ENCODE data around the gene NUP62. TPM values are rescaled to one million over a fixed set of nuclear protein-coding genes. Genes with fewer than 3 reads are reported as not detected.
"Not testable (repeated sequence)": the region's sequence is repeated elsewhere in the genome, so short reads cannot be mapped to it uniquely, and the experiment has no call there.

Gene NUP62
- total and polyA plus RNA-seq, 8 donors, result 11.4 to 26.4 (median 17.4) TPM

DNA sequence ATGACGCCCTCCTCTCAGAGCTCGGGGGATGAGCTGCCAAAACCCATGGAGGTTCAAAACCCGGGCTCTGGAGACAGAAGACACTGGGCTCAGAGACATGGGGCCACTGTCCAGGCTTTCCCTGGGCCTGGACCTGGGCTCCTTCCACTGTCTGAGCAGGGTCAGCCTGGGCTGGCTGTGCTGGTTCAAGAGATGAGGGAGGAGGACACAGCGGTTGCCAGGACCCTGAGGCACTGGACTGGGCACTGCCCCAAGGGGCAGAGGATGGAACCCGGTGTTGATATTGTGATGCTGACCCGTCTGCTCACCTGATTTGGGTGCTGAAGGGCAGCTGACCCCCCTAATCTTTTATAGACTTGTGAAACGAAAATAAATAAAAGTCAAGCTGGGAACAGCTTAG lies 45.7 kb upstream of the NUP62 start:
- FAIRE-seq, result no peak

DNA sequence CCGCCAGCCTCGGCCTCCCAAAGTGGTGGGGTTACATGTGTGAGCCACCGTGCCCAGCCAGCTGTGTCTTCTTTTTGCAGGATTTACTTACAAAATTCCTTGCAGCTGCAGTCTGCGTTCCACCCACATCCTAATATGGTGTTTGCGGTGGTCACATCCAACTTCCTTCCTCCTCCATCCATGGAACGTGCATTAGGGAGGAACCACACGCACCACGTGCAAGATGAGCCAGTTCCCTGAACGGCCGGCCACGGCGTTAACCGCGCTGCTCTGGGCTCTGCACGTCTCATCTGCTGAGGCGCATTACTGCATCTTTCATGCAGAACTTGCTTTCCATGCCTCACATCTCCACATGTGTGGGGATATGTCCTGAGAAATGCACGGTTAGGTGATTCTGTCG lies 44.7 kb upstream of the NUP62 start:
- TF ChIP-seq, protein P1, sequence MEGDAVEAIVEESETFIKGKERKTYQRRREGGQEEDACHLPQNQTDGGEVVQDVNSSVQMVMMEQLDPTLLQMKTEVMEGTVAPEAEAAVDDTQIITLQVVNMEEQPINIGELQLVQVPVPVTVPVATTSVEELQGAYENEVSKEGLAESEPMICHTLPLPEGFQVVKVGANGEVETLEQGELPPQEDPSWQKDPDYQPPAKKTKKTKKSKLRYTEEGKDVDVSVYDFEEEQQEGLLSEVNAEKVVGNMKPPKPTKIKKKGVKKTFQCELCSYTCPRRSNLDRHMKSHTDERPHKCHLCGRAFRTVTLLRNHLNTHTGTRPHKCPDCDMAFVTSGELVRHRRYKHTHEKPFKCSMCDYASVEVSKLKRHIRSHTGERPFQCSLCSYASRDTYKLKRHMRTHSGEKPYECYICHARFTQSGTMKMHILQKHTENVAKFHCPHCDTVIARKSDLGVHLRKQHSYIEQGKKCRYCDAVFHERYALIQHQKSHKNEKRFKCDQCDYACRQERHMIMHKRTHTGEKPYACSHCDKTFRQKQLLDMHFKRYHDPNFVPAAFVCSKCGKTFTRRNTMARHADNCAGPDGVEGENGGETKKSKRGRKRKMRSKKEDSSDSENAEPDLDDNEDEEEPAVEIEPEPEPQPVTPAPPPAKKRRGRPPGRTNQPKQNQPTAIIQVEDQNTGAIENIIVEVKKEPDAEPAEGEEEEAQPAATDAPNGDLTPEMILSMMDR (IDR thresholded peaks at IDR 0.05), result no peak
- H3K36me3 ChIP-seq, result peaks cover 0 to 10% (median 0%) of the 10 kb centered on the region in 3 donors
- WGBS, 2 donors, result 88 to 94% methylated on average over 18 of the region's 18 CpGs
- FAIRE-seq (no peak), DNase-seq (no peak), ATAC-seq (no peak)
- no peak overlapping the region for H3K4me3 ChIP-seq
- no peaks in the 10 kb centered on the region for H3K27me3 ChIP-seq
- H3K9me3 ChIP-seq, result no peaks in the 10 kb centered on the region
- H3K27ac ChIP-seq, result no peak overlapping the region
- intact Hi-C loops (cut with DNase I), result no loop called here
- peaks cover 0 to 8% (median 0%) of the 10 kb centered on the region in 3 donors for H3K4me1 ChIP-seq

More for the DNA sequence above, 45.7 kb upstream of the NUP62 start:
- Histone ChIP-seq H3K4me3 (no peak overlapping the region), H3K27me3 (no peaks in the 10 kb centered on the region), H3K4me1 (peaks cover 0 to 8% (median 0%) of the 10 kb centered on the region in 3 donors), H3K9me3 (no peaks in the 10 kb centered on the region), H3K36me3 (peaks cover 0 to 10% (median 0%) of the 10 kb centered on the region in 3 donors), H3K27ac (no peak overlapping the region)
- no peak for DNase-seq
- ATAC-seq, result no peak
- 85 to 92% methylated on average over 7 of the region's 7 CpGs for WGBS, 2 donors
- TF ChIP-seq, protein P1 (IDR thresholded peaks at IDR 0.05), result no peak
- intact Hi-C loops (cut with DNase I), result no loop called here

DNA sequence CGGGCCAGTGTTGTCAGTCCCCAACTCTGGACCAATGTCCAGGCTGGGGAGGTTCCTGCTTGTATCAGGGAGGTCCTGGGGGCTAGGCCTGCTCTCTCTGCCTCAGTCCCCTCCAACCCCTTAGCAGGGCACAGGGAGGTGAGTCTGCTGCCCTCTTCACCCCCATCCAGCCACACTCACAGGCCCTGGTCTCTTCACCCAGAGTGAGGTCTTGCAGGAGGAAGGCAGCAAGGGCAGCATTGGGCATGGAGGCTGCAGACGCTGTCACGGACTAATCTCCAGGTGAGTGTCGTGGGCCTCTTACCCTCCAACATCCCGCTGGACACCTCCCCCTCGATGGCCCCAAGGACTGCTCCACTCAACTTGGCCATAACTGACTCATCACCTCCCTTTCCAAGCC lies 43.5 kb upstream of the NUP62 start:
- FAIRE-seq (no peak), DNase-seq (no peak), ATAC-seq (no peak)
- TF ChIP-seq, protein P1 (IDR thresholded peaks at IDR 0.05), result no peak
- intact Hi-C loops (cut with DNase I), result no loop called here
- Histone ChIP-seq H3K4me3 (no peak overlapping the region), H3K9me3 (no peaks in the 10 kb centered on the region), H3K4me1 (peaks cover 0 to 8% (median 0%) of the 10 kb centered on the region in 3 donors), H3K36me3 (peaks cover 0 to 4% (median 0%) of the 10 kb centered on the region in 3 donors), H3K27ac (no peak overlapping the region), H3K27me3 (no peaks in the 10 kb centered on the region)
- WGBS, 2 donors, result 79 to 84% methylated on average over 6 of the region's 6 CpGs

DNA sequence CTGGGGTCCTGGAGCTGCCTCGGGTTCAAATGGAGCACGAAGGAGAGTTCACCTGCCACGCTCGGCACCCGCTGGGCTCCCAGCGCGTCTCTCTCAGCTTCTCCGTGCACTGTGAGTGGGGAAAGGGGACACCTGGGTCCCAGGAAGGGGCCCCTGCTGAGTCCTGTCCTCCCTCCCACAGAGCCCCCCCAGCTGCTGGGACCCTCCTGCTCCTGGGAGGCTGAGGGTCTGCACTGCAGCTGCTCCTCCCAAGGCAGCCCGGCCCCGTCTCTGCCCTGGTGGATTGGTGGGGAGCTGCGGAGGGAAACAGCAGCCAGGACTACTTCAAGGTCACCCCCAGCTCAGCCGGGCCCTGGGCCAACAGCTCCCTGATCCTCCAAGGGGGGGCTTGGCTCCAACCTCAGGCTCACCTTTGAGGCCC lies 42.7 kb upstream of the NUP62 start:
- no peaks in the 10 kb centered on the region for H3K27me3 ChIP-seq
- H3K9me3 ChIP-seq, result no peaks in the 10 kb centered on the region
- TF ChIP-seq, protein P1 (IDR thresholded peaks at IDR 0.05), result no peak
- 8 to 21% methylated on average over 12 of the region's 12 CpGs for whole genome bisulfite sequencing, 2 donors
- peaks cover 0 to 8% (median 0%) of the 10 kb centered on the region in 3 donors for H3K4me1 ChIP-seq
- H3K4me3 ChIP-seq, result peak overlapping the region in 1 of 4 donors; percentile 3
- no peak for FAIRE-seq
- intact Hi-C loops (cut with DNase I), result no loop called here
- DNase-seq, result peak; percentile 58 to 89 (median 72)
- H3K36me3 ChIP-seq, result peaks cover 0 to 4% (median 0%) of the 10 kb centered on the region in 3 donors
- no peak overlapping the region for H3K27ac ChIP-seq
- peak; percentile 63 to 89 (median 76) for ATAC-seq

DNA sequence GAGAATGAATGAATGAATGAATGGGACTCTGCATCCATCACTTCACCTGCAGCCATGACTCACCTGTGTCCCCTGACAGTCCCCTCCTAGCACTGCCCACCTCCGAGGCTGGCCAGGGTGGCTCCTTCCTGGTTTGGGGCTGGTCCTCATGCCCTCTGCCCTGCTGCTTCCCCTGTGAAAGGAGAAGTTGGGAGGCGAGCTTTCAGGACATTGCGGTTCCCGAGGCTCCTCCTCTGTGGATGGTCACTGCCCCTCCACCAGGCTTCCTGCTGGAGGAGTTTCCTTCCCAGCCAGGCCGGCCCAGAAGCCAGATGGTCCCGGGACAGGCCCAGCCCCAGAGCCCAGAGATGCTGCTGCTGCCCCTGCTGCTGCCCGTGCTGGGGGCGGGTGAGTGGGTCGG lies 40.1 kb upstream of the NUP62 start:
- H3K4me3 ChIP-seq; DNase-seq; H3K9me3 ChIP-seq; FAIRE-seq; H3K27me3 ChIP-seq; H3K27ac ChIP-seq; H3K4me1 ChIP-seq; intact Hi-C loops (cut with DNase I); H3K36me3 ChIP-seq: not testable (repeated sequence)
- WGBS, 2 donors, result 51 to 52% methylated on average over 4 of the region's 9 CpGs
- ATAC-seq, result peak in 2 of 4 donors; percentile 37 to 54
